Stimulated activated CD8-positive, alpha-beta memory T cell treated with anti-CD3 and anti-CD28 coated beads, Interleukin-4, amount 100 ng/mL, for 24 hours (primary cell): ENCODE data around the gene TMEM181.
"Not testable (repeated sequence)": the region's sequence is repeated elsewhere in the genome, so short reads cannot be mapped to it uniquely, and the experiment has no call there.

Experiments
- DNase-seq: peaks from one replicate; pipeline ENCODE4 v3.0.0-alpha.2; 2020; ENCODE audit warnings: low read depth

The TMEM181 gene

GRCh38 chr6:158621694-158622544 is 62.0 kb downstream of the TMEM181 start:
- no peak for DNase-seq

- DNase-seq = no peak
Observed at GRCh38 chr6:158622545-158623190, 62.8 kb downstream of the TMEM181 start.

- DNase-seq = no peak
Observed at GRCh38 chr6:158624684-158625682, 65.1 kb downstream of the TMEM181 start.

- DNase-seq = no peak
Observed at GRCh38 chr6:158625881-158626305, 66.0 kb downstream of the TMEM181 start.

- no peak for DNase-seq
Observed at GRCh38 chr6:158626360-158627167, 66.7 kb downstream of the TMEM181 start.

GRCh38 chr6:158627168-158627939 is 67.5 kb downstream of the TMEM181 start:
- DNase-seq = no peak

- no peak for DNase-seq
Observed at GRCh38 chr6:158627940-158628211, 68.0 kb downstream of the TMEM181 start.

GRCh38 chr6:158628542-158628941 is 68.7 kb downstream of the TMEM181 start:
- no peak for DNase-seq

- no peak for DNase-seq
Observed at GRCh38 chr6:158629367-158630221, 69.7 kb downstream of the TMEM181 start.

- no peak for DNase-seq
Observed at GRCh38 chr6:158630938-158631616, 71.2 kb downstream of the TMEM181 start.

- no peak for DNase-seq
Observed at GRCh38 chr6:158631678-158632537, 72.0 kb downstream of the TMEM181 start.

- DNase-seq = not testable (repeated sequence)
Observed at GRCh38 chr6:158632538-158633119, 72.7 kb downstream of the TMEM181 start.

GRCh38 chr6:158633127-158633526 is 73.2 kb downstream of the TMEM181 start:
- no peak for DNase-seq

GRCh38 chr6:158634695-158635426 is 75.0 kb downstream of the TMEM181 start:
- DNase-seq = no peak

- no peak for DNase-seq
Observed at GRCh38 chr6:158635427-158636073, 75.7 kb downstream of the TMEM181 start.

- DNase-seq = no peak
Observed at GRCh38 chr6:158636778-158637177, 76.9 kb downstream of the TMEM181 start.
